K562 (cell line): Measurements from ENCODE around the gene CHCHD5. TPM values are rescaled to one million over a fixed set of nuclear protein-coding genes. Genes with fewer than 3 reads are reported as not detected.

Source experiments
- ADNP ChIP-seq: fragments of 200-800 bp; sonication (Bioruptor generic); IDR thresholded peaks from 2 replicates; pipeline ENCODE4 v1.6.1; 2016; ENCODE audit warnings: missing genetic modification characterization, missing compliant biosample characterization
- AFF1 ChIP-seq, 2 experiments: fragments of 450-650 bp; IDR thresholded peaks; 2 replicates each; pipeline ENCODE4 v1.6.1; 2018; ENCODE audit warnings: mild to moderate bottlenecking in 2 of 2, low read depth in 1 of 2; ENCODE audit not compliant: partially characterized antibody in 2 of 2
- CHD2 ChIP-seq: IDR thresholded peaks from 2 replicates; pipeline ENCODE4 v1.6.1; 2011; ENCODE audit warnings: low read depth, low read length
- E2F4 ChIP-seq: sonication (generic); formaldehyde crosslinking; IDR thresholded peaks from 2 replicates; pipeline ENCODE4 v1.8.0; 2022; ENCODE audit warnings: mild to moderate bottlenecking, low read depth, missing genetic modification reagents
- HMG20B ChIP-seq: fragments of 250-450 bp; sonication (Bioruptor Pico); IDR thresholded peaks from 2 replicates; pipeline ENCODE4 v1.5.0; 2021; ENCODE audit warnings: mild to moderate bottlenecking
- MITF ChIP-seq: IDR thresholded peaks from 2 replicates; pipeline ENCODE4 v1.6.1; 2014; ENCODE audit warnings: antibody characterized with exemption
- MLLT1 ChIP-seq, 2 experiments: fragments of 450-650 bp; IDR thresholded peaks; 2 replicates each; pipeline ENCODE4 v1.6.1; 2016
- NFE2L1 ChIP-seq: fragments of 450-650 bp; IDR thresholded peaks from 2 replicates; pipeline ENCODE4 v1.6.1; 2016; ENCODE audit warnings: missing genetic modification characterization, low read depth, mild to moderate bottlenecking, missing compliant biosample characterization, moderate library complexity, borderline replicate concordance
- NR3C1 ChIP-seq: sonication (generic); formaldehyde crosslinking; IDR thresholded peaks from 2 replicates; pipeline ENCODE4 v1.8.1; 2022; ENCODE audit warnings: missing genetic modification reagents
- NRF1 ChIP-seq, 2 experiments: fragments of 450-650 bp; IDR thresholded peaks in 1 of 2; conservative IDR thresholded peaks in 1 of 2; 2 replicates each; pipeline ENCODE4 v1.6.1; 2014; ENCODE audit warnings: mild to moderate bottlenecking in 2 of 2
- RBM15 ChIP-seq: fragments of 200-400 bp; formaldehyde crosslinking; IDR thresholded peaks from 2 replicates; pipeline ENCODE4 v1.6.1; 2018; ENCODE audit warnings: mild to moderate bottlenecking, low read length, moderate library complexity; ENCODE audit not compliant: insufficient read depth
- TSC22D4 ChIP-seq: fragments of 450-650 bp; IDR thresholded peaks from 2 replicates; pipeline ENCODE4 v1.6.1; 2016; ENCODE audit warnings: missing genetic modification characterization, missing biosample characterization, control low read depth
- XRCC5 ChIP-seq: fragments of 200-400 bp; formaldehyde crosslinking; IDR thresholded peaks from 2 replicates; pipeline ENCODE4 v1.6.1; 2017; ENCODE audit warnings: low read depth, mild to moderate bottlenecking, low read length
- ZHX1 ChIP-seq: fragments of 150-350 bp; conservative IDR thresholded peaks from 2 replicates; pipeline ENCODE4 v1.6.1; 2014; ENCODE audit warnings: low read length
- ZNF699 ChIP-seq: fragments of 250-450 bp; sonication (Bioruptor Pico); IDR thresholded peaks from 2 replicates; pipeline ENCODE4 v1.8.0; 2021; ENCODE audit warnings: mild to moderate bottlenecking, moderate library complexity; ENCODE audit not compliant: insufficient replicate concordance
- polyA plus RNA-seq, 8 experiments: library from polyadenylated mRNA; depleted of rRNA in 4 of 8; stranded (reverse) in 5 of 8; unstranded in 3 of 8; fragments of >200 nt; fragmentation: Nextera tagmentation in 2 of 8; fragmentation: Illumina TruSeq in 1 of 8; extraction: Ambion mirVana in 2 of 8; extraction: Trizol in 1 of 8; gene quantifications; 2 replicates each; pipeline versions ENCODE4 v1.2.1 to v1.2.3, GENCODE V29; 2011 to 2014; ENCODE audit warnings: inconsistent platforms in 1 of 8, missing spikeins in 1 of 8
- total RNA-seq, 7 experiments: library from RNA; depleted of rRNA in 6 of 7; stranded (reverse); fragments of >200 nt in 6 of 7; fragmentation: Illumina TruSeq in 2 of 7; extraction: Trizol in 2 of 7; gene quantifications; 2 replicates each; pipeline versions ENCODE4 v1.2.1 to v1.2.3, GENCODE V29; 2011 to 2021; ENCODE audit warnings: low replicate concordance in 1 of 7

CHCHD5 gene
- total and polyA plus RNA-seq, 9 of the 15 experiments (the other 6 are each of a cell fraction or from before 2014, with no cell fraction given) = 7.4 to 79.3 (median 33.4) TPM

- TF ChIP-seq CHD2 (peak; percentile 80), NFE2L1 (no peak), ZHX1 (0 out of 2 replicates have a peak, but pooled peaks have one; percentile 24), ADNP (tag) (no peak), HMG20B (CRISPR knock-in tag) (no peak), TSC22D4 (tag) (no peak), NRF1 (conservative IDR thresholded peaks at IDR 0.05 in 1 of 2, IDR thresholded peaks at IDR 0.05 in 1 of 2) (peak; percentile 20 to 26; a peak in 1 of 4 replicates), RBM15 (no peak), XRCC5 (no peak; the same call in none of the 2 replicates), MLLT1 (IDR thresholded peaks at IDR 0.05) (peak in 1 of 2 experiments; percentile 26; a peak in 1 of 4 replicates), ZNF699 (CRISPR knock-in tag) (no peak), MITF (peak; percentile 33; the same call in 1 of the 2 replicates), NR3C1 (CRISPR knock-in tag) (no peak), E2F4 (no peak; the same call in 1 of the 2 replicates), AFF1 (IDR thresholded peaks at IDR 0.05; ENCODE audit: low read depth in 1 of 2, partially characterized antibody in 2 of 2) (peak; percentile 70 to 88)
These were observed 42.1 kb upstream of the CHCHD5 start, which contains the start of gene POLR1B (continued) for GRCh38 chr2:112542123-112542983.
